ENCODE measurements around the gene PJA1.

GRCh38 chrX:69154051-69154450 is 11.2 kb downstream of the PJA1 start:
- no peak for TF ChIP-seq CTCF (conservative IDR thresholded peaks at IDR 0.05; ENCODE audit: low read length)
- no peak for TF ChIP-seq EZH2phosphoT487 (IDR thresholded peaks at IDR 0.05; ENCODE audit: borderline replicate concordance, low read depth, low read length)
